Osteocyte (in vitro differentiated cells): ENCODE measurements around the gene SORCS1. TPM values are rescaled to one million over a fixed set of nuclear protein-coding genes. Genes with fewer than 3 reads are reported as not detected.

Experiments
- DNase-seq: peaks from one replicate; pipeline ENCODE4 v3.0.0; 2021; ENCODE audit warnings: mixed read lengths; ENCODE audit not compliant: unreplicated experiment; ENCODE audit errors: extremely low spot score
- H3K27ac Mint-ChIP-seq: one replicate; pipeline ENCODE4 v1.8.0; 2021; ENCODE audit warnings: mild to moderate bottlenecking, mixed read lengths; ENCODE audit not compliant: unreplicated experiment
- H3K27me3 Mint-ChIP-seq: one replicate; pipeline ENCODE4 v1.8.0; 2021; ENCODE audit warnings: mixed read lengths; ENCODE audit not compliant: unreplicated experiment
- H3K36me3 Mint-ChIP-seq: one replicate; pipeline ENCODE4 v1.8.0; 2021; ENCODE audit warnings: mixed read lengths; ENCODE audit not compliant: unreplicated experiment
- H3K4me1 Mint-ChIP-seq: one replicate; pipeline ENCODE4 v1.8.0; 2021; ENCODE audit warnings: mixed read lengths; ENCODE audit not compliant: unreplicated experiment
- H3K4me3 Mint-ChIP-seq: one replicate; pipeline ENCODE4 v1.8.0; 2021; ENCODE audit warnings: mild to moderate bottlenecking, moderate library complexity, mixed read lengths; ENCODE audit not compliant: unreplicated experiment
- H3K9me3 Mint-ChIP-seq: one replicate; pipeline ENCODE4 v1.8.0; 2021; ENCODE audit warnings: mixed read lengths; ENCODE audit not compliant: unreplicated experiment
- CTCF ChIP-seq: fragments of 200-600 bp; sonication (generic); IDR thresholded peaks from 2 replicates; pipeline ENCODE4 v1.5.0; 2021; ENCODE audit warnings: antibody characterized with exemption, mild to moderate bottlenecking, moderate library complexity
- total RNA-seq: library from RNA; stranded (reverse); gene quantifications from 2 replicates; pipeline ENCODE4 v1.2.1, GENCODE V29; 2021

Gene SORCS1
- total RNA-seq, 1 donor from 2014 or later: not detected

GRCh38 chr10:106836933-106837663 is 327.4 kb downstream of the SORCS1 start:
- no peak for TF ChIP-seq CTCF
- no peaks in the 10 kb centered on the region for H3K36me3 Mint-ChIP-seq
- no peak for DNase-seq
- no peak overlapping the region for H3K4me3 Mint-ChIP-seq
- H3K9me3 Mint-ChIP-seq: peaks cover 49% of the 10 kb centered on the region
- H3K27ac Mint-ChIP-seq: no peak overlapping the region
- H3K27me3 Mint-ChIP-seq: no peaks in the 10 kb centered on the region
- H3K4me1 Mint-ChIP-seq: no peaks in the 10 kb centered on the region

- Mint-ChIP-seq H3K9me3 (peaks cover 19% of the 10 kb centered on the region), H3K4me3 (no peak overlapping the region), H3K27me3 (no peaks in the 10 kb centered on the region), H3K36me3 (no peaks in the 10 kb centered on the region), H3K4me1 (no peaks in the 10 kb centered on the region), H3K27ac (no peak overlapping the region)
- DNase-seq: no peak
- TF ChIP-seq CTCF: no peak
These were observed 331.7 kb downstream of the SORCS1 start for GRCh38 chr10:106832846-106833245.

DNA sequence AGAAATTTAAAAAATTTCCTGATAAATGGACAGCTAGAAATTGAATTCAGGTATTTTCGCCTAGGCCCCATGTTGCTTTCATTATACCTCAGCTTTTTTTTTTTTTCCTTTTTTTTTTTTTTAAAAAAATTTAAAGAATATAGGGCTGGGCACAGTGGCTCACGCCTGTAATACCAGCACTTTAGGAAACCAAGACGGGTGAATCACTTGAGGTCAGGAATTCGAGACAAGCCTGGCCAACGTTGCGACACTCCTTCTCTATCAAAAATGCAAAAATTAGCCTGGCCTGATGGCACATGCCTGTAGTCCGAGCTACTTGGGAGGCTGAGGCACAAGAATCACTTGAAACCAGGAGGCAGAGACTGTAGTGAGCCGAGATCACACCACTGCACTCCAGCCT is 334.0 kb downstream of the SORCS1 start:
- TF ChIP-seq CTCF: no peak
- DNase-seq: no peak
- H3K27me3 Mint-ChIP-seq: no peaks in the 10 kb centered on the region
- H3K36me3 Mint-ChIP-seq: no peaks in the 10 kb centered on the region
- peaks cover 24% of the 10 kb centered on the region for H3K9me3 Mint-ChIP-seq
- no peak overlapping the region for H3K27ac Mint-ChIP-seq
- H3K4me3 Mint-ChIP-seq: no peak overlapping the region
- no peaks in the 10 kb centered on the region for H3K4me1 Mint-ChIP-seq

DNA sequence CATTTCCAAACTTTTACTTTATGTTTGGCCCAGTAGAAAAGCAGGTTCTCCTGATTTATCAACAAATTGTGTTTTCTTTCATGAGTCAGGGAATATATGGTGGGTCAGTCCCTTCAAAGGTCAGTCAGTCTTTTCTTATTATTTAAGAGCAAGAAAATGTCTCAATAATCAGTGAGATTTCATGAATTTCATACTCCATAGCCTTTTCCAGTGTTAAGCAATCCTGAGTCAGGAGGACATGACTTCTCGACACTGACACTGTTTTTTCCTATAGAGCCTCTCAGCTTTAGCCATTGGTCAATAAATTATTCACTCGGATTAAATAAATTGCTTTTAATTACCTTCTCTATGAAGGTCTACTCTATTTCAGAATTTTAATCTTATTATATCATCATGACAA is 334.5 kb downstream of the SORCS1 start:
- Mint-ChIP-seq H3K27ac (no peak overlapping the region), H3K4me1 (no peaks in the 10 kb centered on the region), H3K4me3 (no peak overlapping the region), H3K9me3 (peaks cover 24% of the 10 kb centered on the region), H3K27me3 (no peaks in the 10 kb centered on the region), H3K36me3 (no peaks in the 10 kb centered on the region)
- no peak for TF ChIP-seq CTCF
- DNase-seq: no peak

GRCh38 chr10:106826716-106827115 is 337.8 kb downstream of the SORCS1 start:
- no peaks in the 10 kb centered on the region for H3K27me3 Mint-ChIP-seq
- no peak overlapping the region for H3K4me3 Mint-ChIP-seq
- H3K36me3 Mint-ChIP-seq: no peaks in the 10 kb centered on the region
- TF ChIP-seq CTCF: no peak
- no peak for DNase-seq
- H3K9me3 Mint-ChIP-seq: peaks cover 14% of the 10 kb centered on the region
- no peaks in the 10 kb centered on the region for H3K4me1 Mint-ChIP-seq
- no peak overlapping the region for H3K27ac Mint-ChIP-seq
